Stimulated activated memory B cell treated with anti-CD40 and anti-IgM and Interleukin-4, amounts not matched to agents 10 μg/mL and 1 μg/mL and 100 μg/mL, for 72 hours (primary cell): ENCODE data around the gene SPOP.
"Not testable (repeated sequence)": the region's sequence is repeated elsewhere in the genome, so short reads cannot be mapped to it uniquely, and the experiment has no call there.

ENCODE experiments used
- ATAC-seq: fragments of 150-1000 bp; cut with Tn5 transposase; 2 replicates; pipeline ENCODE4 v1.10.0; 2021
- H3K27ac Mint-ChIP-seq: one replicate; pipeline ENCODE4 v1.8.0; 2022; ENCODE audit warnings: mild to moderate bottlenecking, mixed read lengths
- H3K27me3 Mint-ChIP-seq: one replicate; pipeline ENCODE4 v1.8.0; 2022; ENCODE audit warnings: mixed read lengths
- H3K36me3 Mint-ChIP-seq: one replicate; pipeline ENCODE4 v1.8.0; 2022; ENCODE audit warnings: mixed read lengths
- H3K4me1 Mint-ChIP-seq: one replicate; pipeline ENCODE4 v1.8.0; 2022; ENCODE audit warnings: mixed read lengths
- H3K4me3 Mint-ChIP-seq: one replicate; pipeline ENCODE4 v1.8.0; 2022; ENCODE audit warnings: mild to moderate bottlenecking, moderate library complexity, mixed read lengths
- H3K9me3 Mint-ChIP-seq: one replicate; pipeline ENCODE4 v1.8.0; 2022; ENCODE audit warnings: mixed read lengths

Gene SPOP

DNA sequence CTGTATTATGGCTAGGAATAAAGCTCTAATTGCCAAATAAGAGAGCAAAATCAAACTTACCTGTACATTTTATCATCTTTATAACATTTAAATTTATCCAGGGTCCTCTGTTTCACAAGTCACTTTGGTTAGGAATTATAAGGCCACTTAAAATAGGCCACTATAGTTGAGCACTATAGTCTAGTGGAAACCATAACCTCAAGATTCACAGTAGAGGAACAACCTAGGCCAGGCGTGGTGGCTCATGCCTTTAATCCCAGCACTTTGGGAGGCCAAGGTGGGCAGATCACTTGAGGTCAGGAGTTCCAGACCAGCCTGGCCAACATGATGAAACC is 31.9 kb downstream of the SPOP start:
- H3K27me3 Mint-ChIP-seq, ATAC-seq, H3K9me3 Mint-ChIP-seq, H3K4me3 Mint-ChIP-seq: not testable (repeated sequence)
- Mint-ChIP-seq H3K27ac (peak overlapping the region; percentile 58), H3K4me1 (peaks cover 51% of the 10 kb centered on the region), H3K36me3 (peaks cover 10% of the 10 kb centered on the region)

DNA sequence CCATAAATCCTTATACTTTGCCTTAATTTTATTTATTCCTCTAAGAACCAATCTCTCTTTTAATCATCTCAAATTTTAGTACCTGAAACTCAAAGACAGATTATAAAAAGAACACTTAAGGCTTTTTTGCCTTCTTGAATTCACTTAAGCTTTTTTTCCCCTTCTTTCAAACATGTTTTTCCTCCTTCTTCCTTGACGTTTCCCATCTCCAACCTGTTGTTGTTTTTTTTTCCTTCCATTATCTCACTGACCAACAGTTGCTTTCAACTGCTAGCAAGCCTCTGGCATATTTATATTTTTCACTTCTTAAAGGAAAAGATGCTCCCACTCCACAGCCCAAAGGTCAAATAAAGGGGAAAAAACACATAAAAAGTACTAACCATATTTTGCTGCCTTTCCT is 32.2 kb downstream of the SPOP start:
- Mint-ChIP-seq H3K4me3 (no peak overlapping the region), H3K27me3 (no peaks in the 10 kb centered on the region), H3K36me3 (peaks cover 14% of the 10 kb centered on the region), H3K4me1 (peaks cover 49% of the 10 kb centered on the region), H3K27ac (peak overlapping the region; percentile 58), H3K9me3 (no peaks in the 10 kb centered on the region)
- ATAC-seq, result no peak

DNA sequence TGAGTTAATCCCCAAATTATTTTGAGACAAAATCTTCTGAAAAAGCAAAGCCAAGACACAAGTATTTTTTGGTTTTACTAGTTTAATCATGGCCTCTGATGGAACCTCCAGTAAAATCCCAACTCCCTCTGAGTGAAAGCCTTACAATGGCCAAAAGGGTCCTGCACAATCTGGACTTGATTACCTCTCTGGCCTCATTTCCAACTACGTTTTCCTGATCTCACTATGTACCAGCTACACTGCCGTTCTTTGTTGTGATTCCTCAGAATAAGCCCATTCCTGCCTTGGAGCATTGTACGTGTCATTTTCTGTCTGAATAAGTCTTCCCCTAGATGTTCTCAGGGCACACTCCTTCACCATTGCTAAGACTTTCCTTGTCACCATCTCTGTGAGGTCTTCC is 37.3 kb downstream of the SPOP start:
- Mint-ChIP-seq H3K4me1 (peaks cover 20% of the 10 kb centered on the region), H3K27ac (no peak overlapping the region), H3K27me3 (no peaks in the 10 kb centered on the region), H3K9me3 (no peaks in the 10 kb centered on the region), H3K4me3 (no peak overlapping the region), H3K36me3 (peaks cover 29% of the 10 kb centered on the region)
- ATAC-seq, result no peak

DNA sequence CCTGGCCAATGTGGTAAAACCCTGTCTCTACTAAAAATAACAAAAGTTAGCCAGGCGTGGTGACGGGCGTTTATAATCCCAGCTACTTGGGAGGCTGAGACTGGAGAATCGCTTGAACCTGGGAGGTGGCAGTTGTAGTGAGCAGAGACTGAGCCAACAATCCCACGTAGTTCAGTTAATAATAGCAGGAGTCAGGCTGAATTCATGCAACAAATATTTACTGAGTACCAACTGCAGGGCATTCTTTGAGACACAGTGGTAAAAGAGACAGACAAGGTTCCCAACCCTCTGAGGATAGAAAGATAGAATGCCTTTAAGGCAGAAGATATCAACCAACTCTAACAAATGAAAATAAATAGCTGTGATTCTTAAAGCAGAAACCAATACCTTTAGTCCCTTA is 39.1 kb downstream of the SPOP start:
- Mint-ChIP-seq H3K36me3 (peaks cover 23% of the 10 kb centered on the region), H3K4me1 (peaks cover 21% of the 10 kb centered on the region), H3K27ac (no peak overlapping the region), H3K9me3 (no peaks in the 10 kb centered on the region), H3K27me3 (no peaks in the 10 kb centered on the region), H3K4me3 (no peak overlapping the region)
- no peak for ATAC-seq

DNA sequence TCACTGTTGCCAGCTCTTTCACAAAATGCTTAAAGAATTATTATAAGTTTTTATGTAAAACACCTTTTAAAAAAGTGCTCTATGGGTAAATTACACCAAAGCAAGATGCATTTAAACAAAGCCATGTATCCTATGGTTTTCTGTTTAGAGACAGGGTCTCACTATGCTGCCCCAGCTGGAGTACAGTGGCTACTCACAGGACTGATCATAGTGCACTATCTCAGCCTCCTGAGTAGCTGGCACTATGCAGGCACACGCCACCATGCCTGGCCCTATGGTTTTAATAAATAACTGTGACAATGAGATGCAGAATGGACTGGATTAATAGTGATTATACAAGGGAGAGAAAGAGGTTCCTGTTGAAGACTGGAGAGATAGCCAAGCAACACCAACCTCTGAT is 40.2 kb downstream of the SPOP start:
- Mint-ChIP-seq H3K27ac (no peak overlapping the region), H3K4me3 (no peak overlapping the region), H3K4me1 (peaks cover 16% of the 10 kb centered on the region), H3K36me3 (peaks cover 23% of the 10 kb centered on the region), H3K9me3 (no peaks in the 10 kb centered on the region), H3K27me3 (no peaks in the 10 kb centered on the region)
- ATAC-seq, result no peak

DNA sequence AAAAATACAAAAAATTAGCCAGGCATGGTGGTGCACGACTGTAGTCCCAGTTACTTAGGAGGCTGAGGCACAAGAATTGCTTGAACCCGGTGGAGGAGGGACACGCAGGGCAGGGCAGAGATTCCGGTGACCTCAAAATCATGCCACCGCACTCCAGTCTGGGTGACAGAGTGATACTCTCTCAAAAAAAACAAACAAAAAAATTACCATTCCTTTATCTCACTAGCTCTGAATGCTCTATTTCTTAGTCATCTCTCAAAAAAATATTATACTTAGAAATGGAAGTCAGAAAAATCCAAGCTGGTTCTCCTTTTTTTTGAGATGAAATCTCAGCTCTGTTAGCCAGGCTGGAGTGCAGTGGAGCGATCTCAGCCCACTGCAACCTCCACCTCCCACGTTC is 40.8 kb downstream of the SPOP start:
- Mint-ChIP-seq H3K36me3 (peaks cover 23% of the 10 kb centered on the region), H3K4me1 (peaks cover 17% of the 10 kb centered on the region), H3K27ac (no peak overlapping the region), H3K27me3 (no peaks in the 10 kb centered on the region), H3K9me3 (no peaks in the 10 kb centered on the region), H3K4me3 (no peak overlapping the region)
- no peak for ATAC-seq

DNA sequence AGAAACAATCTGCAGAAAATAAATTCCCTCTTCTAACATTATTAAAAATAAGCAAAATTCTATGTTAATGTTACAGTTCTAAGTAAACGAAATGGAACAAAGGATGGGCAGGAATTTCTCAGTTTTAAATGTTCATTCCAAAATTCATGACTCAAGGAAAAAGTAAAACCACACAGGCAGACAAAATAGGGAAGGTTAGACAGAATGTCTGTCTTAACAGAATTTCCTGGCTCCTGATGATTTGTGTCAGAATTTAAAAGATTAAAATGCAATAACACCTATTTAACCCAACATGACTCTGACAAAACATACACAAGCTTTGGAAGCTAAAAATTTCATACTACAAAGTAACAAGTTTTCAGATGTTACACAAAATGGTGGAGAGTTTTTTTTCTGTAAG is 42.8 kb downstream of the SPOP start:
- Mint-ChIP-seq H3K27ac (no peak overlapping the region), H3K36me3 (peaks cover 13% of the 10 kb centered on the region), H3K9me3 (no peaks in the 10 kb centered on the region), H3K4me3 (no peak overlapping the region), H3K4me1 (peaks cover 24% of the 10 kb centered on the region), H3K27me3 (no peaks in the 10 kb centered on the region)
- ATAC-seq, result no peak

DNA sequence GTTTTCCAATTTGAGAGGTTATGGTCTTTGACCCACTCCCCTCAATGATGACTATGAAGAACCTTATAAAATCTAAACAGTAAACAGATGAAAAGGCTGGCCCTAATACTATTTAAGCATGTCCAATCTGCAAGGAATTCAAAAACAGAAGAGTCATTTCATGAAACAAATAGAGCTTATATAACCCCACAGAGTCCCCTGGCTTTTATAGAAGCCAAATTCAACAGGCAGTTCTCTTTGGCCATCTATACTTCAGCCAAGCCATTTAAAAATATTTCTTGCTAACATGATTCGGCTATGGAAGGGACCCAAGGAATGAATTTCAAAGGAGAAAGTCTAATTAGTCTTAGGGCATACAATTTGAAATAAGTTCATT is 43.4 kb downstream of the SPOP start:
- Mint-ChIP-seq H3K36me3 (peaks cover 13% of the 10 kb centered on the region), H3K4me1 (peaks cover 24% of the 10 kb centered on the region), H3K9me3 (no peaks in the 10 kb centered on the region), H3K27ac (no peak overlapping the region), H3K27me3 (no peaks in the 10 kb centered on the region), H3K4me3 (no peak overlapping the region)
- ATAC-seq, result no peak

DNA sequence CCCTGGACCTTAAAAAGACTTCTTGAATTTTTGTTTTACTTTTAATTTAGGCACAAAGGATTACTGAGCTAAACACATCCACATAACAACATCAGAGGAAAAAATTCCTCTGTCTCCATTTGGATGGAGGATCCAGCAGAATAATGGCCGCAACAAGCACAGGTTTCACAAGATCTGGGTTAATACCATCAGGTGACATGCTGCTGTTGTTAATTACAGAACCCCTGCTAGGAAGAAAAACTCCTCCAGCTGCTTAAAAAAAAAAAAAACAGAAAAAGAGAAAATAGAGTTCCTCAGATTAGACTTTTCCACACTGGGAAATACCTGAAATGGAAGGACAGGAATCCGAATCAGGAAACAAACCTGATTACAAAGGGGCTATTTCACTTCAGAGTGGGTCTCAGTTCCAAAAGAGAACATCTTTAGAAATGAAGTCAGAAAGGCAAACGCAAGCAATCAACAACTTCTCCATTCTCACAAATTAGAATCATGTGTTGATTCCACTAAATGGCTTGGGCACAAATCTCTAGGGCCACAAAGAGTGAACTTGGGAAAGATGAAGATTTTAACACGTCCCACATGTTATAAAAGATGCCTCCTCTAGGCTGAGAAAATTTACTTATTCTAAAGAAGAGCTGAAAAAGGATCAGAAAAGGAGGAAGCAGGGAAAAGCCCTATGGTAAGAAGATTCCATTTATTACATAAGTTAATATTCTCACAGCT is 44.0 kb downstream of the SPOP start:
- Mint-ChIP-seq H3K9me3 (no peaks in the 10 kb centered on the region), H3K27me3 (no peaks in the 10 kb centered on the region), H3K4me3 (no peak overlapping the region), H3K27ac (no peak overlapping the region), H3K4me1 (peaks cover 24% of the 10 kb centered on the region), H3K36me3 (peaks cover 10% of the 10 kb centered on the region)
- no peak for ATAC-seq

DNA sequence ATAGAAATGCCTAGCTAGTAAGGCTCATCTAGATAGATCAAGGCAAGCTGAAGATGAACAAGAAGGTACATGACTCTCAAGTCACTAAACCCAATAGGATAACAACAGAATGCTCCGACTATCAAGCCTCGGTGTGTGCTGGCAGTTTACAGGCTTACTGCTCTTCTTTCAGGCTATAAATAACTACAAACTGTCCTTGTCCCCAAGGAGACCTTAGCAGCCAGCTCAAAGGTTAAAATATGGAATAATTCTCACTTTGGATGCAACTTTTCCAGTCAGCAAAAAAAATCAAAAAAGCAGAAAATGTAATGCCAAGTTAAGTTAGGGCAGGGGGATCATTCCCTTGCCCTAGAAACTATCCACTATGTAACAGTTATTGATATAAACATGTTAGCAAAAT is 44.6 kb downstream of the SPOP start:
- H3K9me3 Mint-ChIP-seq, result no peaks in the 10 kb centered on the region
- H3K27ac Mint-ChIP-seq, result no peak overlapping the region
- H3K36me3 Mint-ChIP-seq, result peaks cover 5% of the 10 kb centered on the region
- H3K27me3 Mint-ChIP-seq, result no peaks in the 10 kb centered on the region
- ATAC-seq, result no peak
- H3K4me1 Mint-ChIP-seq, result peaks cover 24% of the 10 kb centered on the region
- no peak overlapping the region for H3K4me3 Mint-ChIP-seq

DNA sequence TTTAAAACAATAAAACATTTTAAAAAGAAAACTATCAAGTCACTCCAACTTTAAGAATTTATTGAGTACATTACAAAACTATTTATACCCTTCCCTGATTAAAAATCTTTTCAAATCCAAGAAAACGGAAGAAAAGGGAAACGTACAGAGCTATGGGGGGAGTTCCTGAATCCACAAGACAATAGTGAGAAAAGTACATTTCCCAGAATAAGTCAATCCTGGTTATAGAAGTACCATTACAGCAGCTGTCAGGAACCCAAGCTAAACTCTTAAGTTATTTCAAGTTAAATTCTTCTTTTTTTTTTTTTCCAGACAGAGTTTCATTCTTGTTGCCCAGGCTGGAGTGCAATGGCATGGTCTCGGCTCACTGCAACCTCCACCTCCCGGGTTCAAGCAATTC is 45.7 kb downstream of the SPOP start:
- Mint-ChIP-seq H3K27me3 (no peaks in the 10 kb centered on the region), H3K27ac (no peak overlapping the region), H3K9me3 (no peaks in the 10 kb centered on the region), H3K4me3 (no peak overlapping the region), H3K36me3 (no peaks in the 10 kb centered on the region), H3K4me1 (peaks cover 17% of the 10 kb centered on the region)
- ATAC-seq, result no peak

DNA sequence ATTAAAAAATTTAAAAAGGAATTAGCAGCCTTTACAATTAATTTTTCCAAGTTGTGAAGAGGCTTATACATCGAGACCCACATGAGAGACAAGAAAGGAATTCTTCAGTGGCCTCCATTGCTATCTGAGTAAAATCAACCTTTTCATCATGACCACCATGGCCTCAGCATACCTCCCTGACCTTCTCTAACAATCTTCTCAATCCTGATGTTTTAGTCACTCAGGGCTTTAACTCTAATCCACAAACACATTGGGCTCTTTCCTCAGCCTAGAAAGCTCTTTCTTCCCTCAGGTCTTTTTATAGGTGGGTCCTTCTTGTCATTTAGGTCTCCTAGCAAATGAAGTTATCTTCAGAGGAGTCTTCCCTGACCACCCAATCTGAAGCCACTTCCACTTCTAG is 46.4 kb downstream of the SPOP start:
- Mint-ChIP-seq H3K9me3 (no peaks in the 10 kb centered on the region), H3K27me3 (no peaks in the 10 kb centered on the region), H3K27ac (no peak overlapping the region), H3K36me3 (no peaks in the 10 kb centered on the region), H3K4me1 (peaks cover 17% of the 10 kb centered on the region), H3K4me3 (no peak overlapping the region)
- ATAC-seq, result no peak

DNA sequence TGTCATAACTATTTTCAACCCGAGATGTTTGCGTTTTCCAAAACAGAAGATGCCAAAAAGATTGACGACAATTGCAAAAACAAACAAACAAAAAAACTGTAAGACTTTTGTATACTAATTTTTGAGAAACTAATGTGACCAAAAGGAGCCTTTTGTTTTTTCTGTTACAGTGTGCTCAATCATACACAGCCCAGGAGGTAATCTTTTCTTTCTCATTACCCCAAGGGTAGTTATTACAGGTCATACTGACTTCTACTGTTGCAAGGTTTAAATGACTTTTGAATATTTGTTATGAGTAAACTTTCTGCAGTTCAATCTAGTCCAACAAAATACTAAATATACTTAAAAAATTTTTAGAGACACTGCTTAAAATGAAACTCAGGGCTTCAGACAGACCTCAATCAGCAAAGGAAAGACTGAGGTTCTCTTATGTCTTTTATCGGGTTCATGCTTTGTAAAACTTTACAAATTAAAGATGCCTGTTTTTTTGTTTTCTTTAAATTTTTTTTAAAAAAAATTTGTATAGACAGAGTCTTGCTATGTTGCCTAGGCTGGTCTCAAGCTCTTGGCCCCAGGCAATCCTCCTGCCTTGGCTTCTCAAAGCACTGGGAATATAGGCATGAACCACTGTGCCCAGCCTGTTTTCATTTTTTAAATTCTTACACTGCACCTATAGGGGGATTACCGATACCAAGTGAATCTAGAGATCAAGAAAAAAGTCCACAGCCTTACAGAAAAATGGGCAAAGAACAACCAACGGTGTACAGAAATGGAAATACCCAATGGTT is 47.6 kb downstream of the SPOP start:
- Mint-ChIP-seq H3K27ac (peak overlapping the region; percentile 11), H3K4me1 (peaks cover 17% of the 10 kb centered on the region), H3K27me3 (no peaks in the 10 kb centered on the region), H3K9me3 (no peaks in the 10 kb centered on the region), H3K36me3 (no peaks in the 10 kb centered on the region), H3K4me3 (no peak overlapping the region)
- no peak for ATAC-seq

DNA sequence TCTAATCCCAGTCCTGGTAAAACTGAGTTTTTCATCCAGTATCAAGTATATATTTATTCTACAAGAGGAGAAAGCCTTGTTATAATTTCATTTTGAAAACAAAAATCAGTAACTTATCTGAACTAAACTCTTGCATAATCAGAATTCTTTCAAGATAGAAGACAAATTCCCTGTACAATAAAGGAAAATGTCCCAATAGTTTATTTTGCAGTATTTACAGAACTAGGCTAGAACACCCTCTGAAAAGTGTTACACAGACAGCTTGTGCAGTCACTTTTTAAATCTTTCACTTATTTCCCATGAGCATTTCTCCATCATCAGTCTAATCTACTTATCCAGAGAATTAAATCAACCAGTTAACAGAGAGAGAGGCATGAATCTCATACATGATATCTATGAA is 48.5 kb downstream of the SPOP start:
- H3K9me3 Mint-ChIP-seq, result no peaks in the 10 kb centered on the region
- peak overlapping the region; percentile 11 for H3K27ac Mint-ChIP-seq
- H3K4me3 Mint-ChIP-seq, result no peak overlapping the region
- H3K36me3 Mint-ChIP-seq, result no peaks in the 10 kb centered on the region
- H3K27me3 Mint-ChIP-seq, result no peaks in the 10 kb centered on the region
- peaks cover 14% of the 10 kb centered on the region for H3K4me1 Mint-ChIP-seq
- no peak for ATAC-seq

DNA sequence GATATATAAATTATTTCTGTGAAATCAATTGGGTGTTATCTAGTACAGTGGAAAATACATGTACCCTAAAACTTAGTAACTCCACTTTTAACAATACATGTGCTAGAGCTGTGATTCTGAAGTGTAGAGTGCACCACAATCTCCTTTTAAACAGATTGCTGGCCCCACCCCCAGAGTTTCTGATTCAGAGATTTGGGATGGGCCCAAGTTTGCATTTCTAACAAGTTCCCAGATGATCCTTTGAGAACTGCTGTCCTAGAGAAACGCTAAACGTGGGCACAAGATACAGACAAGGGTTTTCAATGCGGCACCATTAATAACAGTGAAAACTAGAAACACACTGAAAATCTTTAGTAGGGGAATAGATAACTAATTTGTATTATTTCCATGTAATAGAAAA is 53.0 kb downstream of the SPOP start:
- ATAC-seq, result no peak
- no peak overlapping the region for H3K4me3 Mint-ChIP-seq
- no peak overlapping the region for H3K27ac Mint-ChIP-seq
- peaks cover 22% of the 10 kb centered on the region for H3K36me3 Mint-ChIP-seq
- H3K27me3 Mint-ChIP-seq, result no peaks in the 10 kb centered on the region
- H3K4me1 Mint-ChIP-seq, result no peaks in the 10 kb centered on the region
- no peaks in the 10 kb centered on the region for H3K9me3 Mint-ChIP-seq

DNA sequence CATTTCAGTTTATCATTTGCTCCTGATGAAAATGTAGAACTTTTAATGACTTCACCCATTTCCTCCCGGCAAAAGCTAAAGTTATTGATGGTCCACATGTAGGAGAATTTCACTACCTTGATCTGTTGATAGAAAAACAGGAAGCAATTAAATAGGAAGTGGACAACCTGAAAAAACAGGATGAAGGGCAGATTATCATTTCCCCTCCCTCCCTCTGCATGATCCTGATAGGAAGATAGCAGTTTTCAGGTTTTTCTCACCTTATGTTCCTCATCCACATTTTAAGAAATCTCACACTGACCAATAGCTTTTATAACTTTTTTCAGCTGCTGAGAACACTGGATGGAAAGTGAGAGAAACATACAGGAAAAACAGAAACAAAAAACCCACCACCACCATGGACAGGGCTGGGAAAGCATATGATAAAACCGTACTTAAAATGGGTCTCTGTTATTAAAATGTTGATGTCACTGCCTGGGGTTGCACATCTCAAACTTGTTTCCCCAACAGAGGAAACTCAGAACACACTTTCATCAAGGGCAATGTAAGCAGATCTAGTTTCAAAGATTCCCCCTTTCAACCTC is 55.9 kb downstream of the SPOP start:
- Mint-ChIP-seq H3K4me1 (no peaks in the 10 kb centered on the region), H3K27ac (no peak overlapping the region), H3K4me3 (no peak overlapping the region), H3K27me3 (no peaks in the 10 kb centered on the region), H3K9me3 (no peaks in the 10 kb centered on the region), H3K36me3 (peaks cover 23% of the 10 kb centered on the region)
- no peak for ATAC-seq
